WERI-Rb-1 (cell line): ENCODE results near the gene BCL6.

Source experiments
- DNase-seq: peaks from one replicate; pipeline ENCODE4 v3.0.0-alpha.2; 2020
- H3K27ac ChIP-seq: fragments of 250-450 bp; sonication (Bioruptor Pico); 2 replicates; pipeline ENCODE4 v1.5.1; 2020; ENCODE audit warnings: mild to moderate bottlenecking, moderate library complexity
- H3K27me3 ChIP-seq: fragments of 250-450 bp; sonication (Bioruptor Pico); 2 replicates; pipeline ENCODE4 v1.5.1; 2021; ENCODE audit warnings: mild to moderate bottlenecking, low read depth, moderate library complexity; ENCODE audit not compliant: insufficient read depth, severe bottlenecking
- H3K36me3 ChIP-seq: fragments of 250-450 bp; sonication (Bioruptor Pico); 2 replicates; pipeline ENCODE4 v1.5.1; 2020; ENCODE audit warnings: mild to moderate bottlenecking, moderate library complexity
- H3K4me3 ChIP-seq: 2 replicates; pipeline ENCODE4 v1.5.1; 2011; ENCODE audit warnings: low read depth, mild to moderate bottlenecking, control low read depth, low read length
- H3K9me3 ChIP-seq: fragments of 250-450 bp; sonication (Bioruptor Pico); 2 replicates; pipeline ENCODE4 v1.5.1; 2021; ENCODE audit warnings: mild to moderate bottlenecking, moderate library complexity; ENCODE audit not compliant: severe bottlenecking
- TF ChIP-seq, protein P1 (sequence below): IDR thresholded peaks from 2 replicates; pipeline ENCODE4 v1.5.1; 2011; ENCODE audit warnings: low read depth, mild to moderate bottlenecking, control low read depth, inconsistent platforms, low read length

The BCL6 gene

GRCh38 chr3:187698499-187699399 lies 46.5 kb downstream of the BCL6 start:
- no peak for DNase-seq
- H3K36me3 ChIP-seq, result no peaks in the 10 kb centered on the region
- no peak overlapping the region for H3K4me3 ChIP-seq
- TF ChIP-seq, protein P1, sequence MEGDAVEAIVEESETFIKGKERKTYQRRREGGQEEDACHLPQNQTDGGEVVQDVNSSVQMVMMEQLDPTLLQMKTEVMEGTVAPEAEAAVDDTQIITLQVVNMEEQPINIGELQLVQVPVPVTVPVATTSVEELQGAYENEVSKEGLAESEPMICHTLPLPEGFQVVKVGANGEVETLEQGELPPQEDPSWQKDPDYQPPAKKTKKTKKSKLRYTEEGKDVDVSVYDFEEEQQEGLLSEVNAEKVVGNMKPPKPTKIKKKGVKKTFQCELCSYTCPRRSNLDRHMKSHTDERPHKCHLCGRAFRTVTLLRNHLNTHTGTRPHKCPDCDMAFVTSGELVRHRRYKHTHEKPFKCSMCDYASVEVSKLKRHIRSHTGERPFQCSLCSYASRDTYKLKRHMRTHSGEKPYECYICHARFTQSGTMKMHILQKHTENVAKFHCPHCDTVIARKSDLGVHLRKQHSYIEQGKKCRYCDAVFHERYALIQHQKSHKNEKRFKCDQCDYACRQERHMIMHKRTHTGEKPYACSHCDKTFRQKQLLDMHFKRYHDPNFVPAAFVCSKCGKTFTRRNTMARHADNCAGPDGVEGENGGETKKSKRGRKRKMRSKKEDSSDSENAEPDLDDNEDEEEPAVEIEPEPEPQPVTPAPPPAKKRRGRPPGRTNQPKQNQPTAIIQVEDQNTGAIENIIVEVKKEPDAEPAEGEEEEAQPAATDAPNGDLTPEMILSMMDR, result no peak
- peaks cover 34% of the 10 kb centered on the region for H3K27me3 ChIP-seq
- H3K9me3 ChIP-seq, result no peaks in the 10 kb centered on the region
- H3K27ac ChIP-seq, result no peak overlapping the region

DNA sequence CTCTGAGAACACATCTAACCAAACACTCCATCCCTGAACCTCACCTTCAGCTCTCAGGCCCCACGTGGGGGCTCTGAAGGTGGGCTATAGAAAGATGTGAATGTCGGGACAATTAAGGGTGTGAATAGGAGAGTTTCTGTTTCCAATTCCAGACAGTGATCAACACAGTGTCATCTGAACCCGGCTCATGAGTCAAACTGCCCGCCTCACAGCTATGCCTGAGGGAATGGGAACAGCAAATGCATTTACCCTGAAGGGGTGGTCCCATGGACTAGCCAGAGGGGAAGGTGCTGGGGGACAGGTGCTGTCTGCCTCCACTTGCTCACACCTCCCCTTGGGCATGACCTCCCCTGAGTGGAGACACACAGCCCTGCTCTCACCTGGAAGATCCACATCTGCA lies 49.2 kb downstream of the BCL6 start:
- H3K27me3 ChIP-seq, result peaks cover 46% of the 10 kb centered on the region
- no peak for DNase-seq

GRCh38 chr3:187695449-187695848 lies 49.8 kb downstream of the BCL6 start:
- no peak for DNase-seq
- TF ChIP-seq, protein P1, result no peak
- Histone ChIP-seq H3K4me3 (no peak overlapping the region), H3K27ac (no peak overlapping the region), H3K9me3 (no peaks in the 10 kb centered on the region), H3K36me3 (no peaks in the 10 kb centered on the region), H3K27me3 (peaks cover 46% of the 10 kb centered on the region)

More for the DNA sequence above, 49.2 kb downstream of the BCL6 start:
- TF ChIP-seq, protein P1, result no peak
- H3K4me3 ChIP-seq, result no peak overlapping the region
- no peaks in the 10 kb centered on the region for H3K36me3 ChIP-seq
- H3K27ac ChIP-seq, result no peak overlapping the region
- no peaks in the 10 kb centered on the region for H3K9me3 ChIP-seq

GRCh38 chr3:187694801-187695200 lies 50.5 kb downstream of the BCL6 start:
- DNase-seq, result no peak
- peaks cover 50% of the 10 kb centered on the region for H3K27me3 ChIP-seq

DNA sequence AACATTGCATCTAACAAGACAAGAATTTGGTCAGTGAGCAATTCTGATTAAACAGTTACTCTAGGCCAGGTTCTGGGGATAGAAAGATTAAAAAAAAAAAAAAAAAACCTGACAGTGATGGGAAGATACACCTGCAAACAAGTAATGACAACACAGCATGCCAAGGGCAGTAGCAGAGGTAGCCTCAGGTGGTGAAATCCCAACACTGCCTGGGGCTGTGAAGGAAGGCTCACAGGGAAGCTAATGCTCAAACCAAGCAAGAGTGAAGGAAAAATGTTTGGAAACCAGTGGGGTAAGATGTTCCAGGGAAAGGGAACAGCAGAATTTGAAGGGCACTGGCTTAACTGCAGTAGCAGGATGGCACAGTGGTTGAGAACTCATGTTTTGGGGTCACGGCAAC lies 51.8 kb downstream of the BCL6 start:
- Histone ChIP-seq H3K36me3 (no peaks in the 10 kb centered on the region), H3K4me3 (no peak overlapping the region), H3K27ac (no peak overlapping the region), H3K9me3 (no peaks in the 10 kb centered on the region), H3K27me3 (peaks cover 58% of the 10 kb centered on the region)
- DNase-seq, result no peak
- TF ChIP-seq, protein P1, result no peak

More at GRCh38 chr3:187694801-187695200, 50.5 kb downstream of the BCL6 start:
- Histone ChIP-seq H3K9me3 (no peaks in the 10 kb centered on the region), H3K27ac (no peak overlapping the region), H3K4me3 (no peak overlapping the region), H3K36me3 (no peaks in the 10 kb centered on the region)
- TF ChIP-seq, protein P1, result no peak

DNA sequence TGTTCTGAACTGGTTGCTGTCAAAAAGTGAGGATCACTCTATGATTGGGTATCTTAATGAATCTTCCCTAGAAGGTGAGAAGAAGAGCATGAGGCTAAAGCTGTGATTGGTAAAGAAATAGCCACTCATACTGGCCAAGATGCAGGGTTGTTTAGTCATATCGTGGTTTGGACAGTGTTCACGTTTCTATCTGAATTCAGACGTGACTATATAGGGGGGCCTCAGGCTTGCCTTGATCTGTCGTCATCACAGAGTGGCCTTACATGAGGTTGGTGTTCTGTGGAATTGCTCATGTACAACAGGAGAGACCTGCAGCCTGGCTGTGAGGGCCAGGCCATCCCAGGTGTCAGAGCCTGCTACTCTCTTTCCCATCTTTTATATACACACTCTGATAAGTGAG lies 55.3 kb downstream of the BCL6 start:
- TF ChIP-seq, protein P1, result no peak
- no peaks in the 10 kb centered on the region for H3K36me3 ChIP-seq
- no peak overlapping the region for H3K4me3 ChIP-seq
- DNase-seq, result no peak
- peaks cover 5% of the 10 kb centered on the region for H3K9me3 ChIP-seq
- peaks cover 40% of the 10 kb centered on the region for H3K27me3 ChIP-seq
- no peak overlapping the region for H3K27ac ChIP-seq
